DND-41 (cell line): Measurements from ENCODE around the gene RAC2.

Source experiments
- CTCF ChIP-seq: IDR thresholded peaks from 2 replicates; pipeline ENCODE4 v1.5.1; 2012; ENCODE audit warnings: borderline replicate concordance, low read length, moderate library complexity, mild to moderate bottlenecking; ENCODE audit not compliant: poor library complexity, severe bottlenecking; ENCODE audit errors: extremely low read depth
- EZH2 ChIP-seq: IDR thresholded peaks from 3 replicates; pipeline ENCODE4 v1.6.1; 2012; ENCODE audit warnings: borderline replicate concordance, low read depth, mild to moderate bottlenecking, moderate library complexity, low read length, inconsistent platforms; ENCODE audit not compliant: severe bottlenecking

- TF ChIP-seq CTCF (no peak), EZH2 (no peak)
Observed at GRCh38 chr22:37221424-37222333, 22.4 kb downstream of the RAC2 start.
